ENCODE data around the gene CTAGE1.
"Not testable (repeated sequence)": the region's sequence is repeated elsewhere in the genome, so short reads cannot be mapped to it uniquely, and the experiment has no call there.

CTAGE1 gene

GRCh38 chr18:22417496-22418188 lies at the start of gene CTAGE1:
TSS of gene CTAGE1 (minus strand) at chr18:22417915. CDS start at chr18:22417811, 104 bp downstream.
- DNase-seq = no peak

- no peak for DNase-seq
Measured at GRCh38 chr18:22466608-22467395, 49.1 kb upstream of the CTAGE1 start.

- peak; percentile 50 for DNase-seq
Measured at GRCh38 chr18:22465859-22466457, 48.2 kb upstream of the CTAGE1 start.

- DNase-seq = no peak
Measured at GRCh38 chr18:22463076-22463475, 45.4 kb upstream of the CTAGE1 start.

GRCh38 chr18:22459491-22459890 lies 41.8 kb upstream of the CTAGE1 start:
- DNase-seq = no peak

- DNase-seq = no peak
Measured at GRCh38 chr18:22457524-22457923, 39.8 kb upstream of the CTAGE1 start.

GRCh38 chr18:22456547-22456946 lies 38.8 kb upstream of the CTAGE1 start:
- no peak for DNase-seq

- DNase-seq = no peak
Measured at GRCh38 chr18:22456116-22456480, 38.4 kb upstream of the CTAGE1 start.

GRCh38 chr18:22455425-22456115 lies 37.9 kb upstream of the CTAGE1 start:
- DNase-seq = no peak

- no peak for DNase-seq
Measured at GRCh38 chr18:22453315-22453714, 35.6 kb upstream of the CTAGE1 start.

GRCh38 chr18:22452226-22452668 lies 34.5 kb upstream of the CTAGE1 start:
- no peak for DNase-seq

- no peak for DNase-seq
Measured at GRCh38 chr18:22451796-22452195, 34.1 kb upstream of the CTAGE1 start.

- not testable (repeated sequence) for DNase-seq
Measured at GRCh38 chr18:22450766-22451165, 33.1 kb upstream of the CTAGE1 start.

- not testable (repeated sequence) for DNase-seq
Measured at GRCh38 chr18:22450318-22450717, 32.6 kb upstream of the CTAGE1 start.

- not testable (repeated sequence) for DNase-seq
Measured at GRCh38 chr18:22449753-22450152, 32.0 kb upstream of the CTAGE1 start.

- DNase-seq = no peak
Measured at GRCh38 chr18:22448238-22448637, 30.5 kb upstream of the CTAGE1 start.

- no peak for DNase-seq
Measured at GRCh38 chr18:22447792-22448191, 30.1 kb upstream of the CTAGE1 start.

- DNase-seq = no peak
Measured at GRCh38 chr18:22446911-22447310, 29.2 kb upstream of the CTAGE1 start.

GRCh38 chr18:22446325-22446724 lies 28.6 kb upstream of the CTAGE1 start:
- no peak for DNase-seq

GRCh38 chr18:22441638-22442037 lies 23.9 kb upstream of the CTAGE1 start:
- DNase-seq = no peak

- no peak for DNase-seq
Measured at GRCh38 chr18:22439447-22439846, 21.7 kb upstream of the CTAGE1 start.

GRCh38 chr18:22436136-22436535 lies 18.4 kb upstream of the CTAGE1 start:
- DNase-seq = no peak

- no peak for DNase-seq
Measured at GRCh38 chr18:22434973-22435608, 17.4 kb upstream of the CTAGE1 start.

Measured in CD4-positive, alpha-beta T cell treated with Interleukin-21 for 1 hour (primary cell).